ENCODE measurements around the gene WASF2. TPM values are rescaled to one million over a fixed set of nuclear protein-coding genes. Genes with fewer than 3 reads are reported as not detected.
"Not testable (repeated sequence)": the region's sequence is repeated elsewhere in the genome, so short reads cannot be mapped to it uniquely, and the experiment has no call there.

The WASF2 gene
- total RNA-seq, 1 experiment from 2014 or later = 20.7 TPM

DNA sequence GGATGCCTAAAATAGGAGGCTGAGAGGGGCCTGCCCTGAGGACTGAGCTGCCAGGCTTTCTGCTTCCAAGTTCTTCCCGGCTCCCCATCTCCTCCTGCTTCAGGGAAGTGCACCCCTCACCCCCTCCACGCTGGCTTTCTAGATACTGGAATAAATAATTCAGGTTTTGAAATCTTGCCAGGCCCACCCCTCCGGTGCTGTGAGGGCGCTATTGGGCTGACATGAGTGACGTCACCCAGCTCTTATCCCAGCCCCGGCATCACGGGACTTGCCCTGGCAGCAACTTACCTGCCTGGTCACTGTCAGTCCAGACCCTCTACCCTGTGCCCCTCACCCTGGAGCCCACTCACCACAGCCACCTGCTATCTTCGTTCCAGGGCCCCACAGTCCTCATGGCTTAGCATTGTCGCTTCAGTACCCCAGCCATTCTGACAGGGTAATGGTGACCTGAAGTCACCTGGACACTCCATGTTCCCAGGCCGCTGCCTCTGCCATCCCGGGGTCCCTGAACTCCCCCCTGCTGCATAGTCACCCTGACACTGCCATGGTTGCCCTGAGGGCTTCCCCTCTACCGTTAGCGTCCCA lies 98.4 kb downstream of the WASF2 start:
- no peak for TF ChIP-seq EZH2 (IDR thresholded peaks at IDR 0.05; ENCODE audit: low read length, unreplicated experiment)
- no peak for TF ChIP-seq EZH2phosphoT487 (IDR thresholded peaks at IDR 0.05; ENCODE audit: borderline replicate concordance, low read length)
- TF ChIP-seq CTCF (conservative IDR thresholded peaks at IDR 0.05; ENCODE audit: low read depth, low read length) = no peak
- ChIA-PET POLR2A (ENCODE audit: unreplicated experiment) (no interaction called here), CTCF (interaction anchor here (1.0 to 1.2 kb wide), 3 partner anchors 25 to 214 kb away, joined by 3 to 5 read pairs (median 5); partner anchors contain the start of gene MAP3K6)
- no TSS peak for BruUV-seq (replicated peaks)
- Histone ChIP-seq H3K4me2 (ENCODE audit: low read length) (peak overlapping the region; percentile 99), H3K9ac (ENCODE audit: low read length) (peak overlapping the region; percentile 59), H3K27ac (ENCODE audit: low read length) (peak overlapping the region; percentile 23; the same call in 1 of the 2 replicates), H3K4me1 (ENCODE audit: insufficient read depth, low read length) (peaks cover 25% of the 10 kb centered on the region), H3K27me3 (ENCODE audit: low read length) (no peaks in the 10 kb centered on the region), H4K20me1 (ENCODE audit: low read length) (no peaks in the 10 kb centered on the region), H2AFZ (ENCODE audit: low read length) (peak overlapping the region; percentile 72), H3K4me3 (ENCODE audit: low read length) (peak overlapping the region; percentile 100), H3K79me2 (ENCODE audit: low read length) (peaks cover 20% of the 10 kb centered on the region), H3K36me3 (ENCODE audit: low read depth, low read length) (no peaks in the 10 kb centered on the region), H3K9me2 (replicated peaks; ENCODE audit: low read length) (no peaks in the 10 kb centered on the region), H3F3A (ENCODE audit: low read length, unreplicated experiment) (peaks cover 3% of the 10 kb centered on the region), H3K9me3 (ENCODE audit: low read length) (no peaks in the 10 kb centered on the region)
- DNase-seq (peak; percentile 48), ATAC-seq (peak; percentile 7; the same call in 1 of the 2 replicates)
- intact Hi-C loops (cut with micrococcal nuclease) = loop anchor here (1.0 kb wide), 2 partner anchors 92 to 215 kb away; no protein-coding TSS in a partner anchor

GRCh38 chr1:27388337-27389005 lies 101.5 kb downstream of the WASF2 start:
- intact Hi-C loops (cut with micrococcal nuclease) = loop anchor here (1.0 to 2.0 kb wide), 2 partner anchors 24 to 87 kb away; no protein-coding TSS in a partner anchor
- no TSS peak for BruUV-seq (replicated peaks)
- Histone ChIP-seq H3K27ac (ENCODE audit: low read length) (no peak overlapping the region), H3K79me2 (ENCODE audit: low read length) (peaks cover 10% of the 10 kb centered on the region), H3K4me1 (ENCODE audit: insufficient read depth, low read length) (peaks cover 11% of the 10 kb centered on the region), H3K4me3 (ENCODE audit: low read length) (no peak overlapping the region), H3K36me3 (ENCODE audit: low read depth, low read length) (no peaks in the 10 kb centered on the region), H4K20me1 (ENCODE audit: low read length) (no peaks in the 10 kb centered on the region), H3K9me3 (ENCODE audit: low read length) (no peaks in the 10 kb centered on the region), H2AFZ (ENCODE audit: low read length) (no peak overlapping the region), H3F3A (ENCODE audit: low read length, unreplicated experiment) (no peaks in the 10 kb centered on the region), H3K9me2 (replicated peaks; ENCODE audit: low read length) (no peaks in the 10 kb centered on the region), H3K9ac (ENCODE audit: low read length) (no peak overlapping the region), H3K27me3 (ENCODE audit: low read length) (no peaks in the 10 kb centered on the region), H3K4me2 (ENCODE audit: low read length) (no peak overlapping the region)
- ATAC-seq (peak; percentile 29), DNase-seq (peak; percentile 85)
- POLR2A ChIA-PET (ENCODE audit: unreplicated experiment) = no interaction called here
- TF ChIP-seq EZH2 (IDR thresholded peaks at IDR 0.05; ENCODE audit: low read length, unreplicated experiment) (no peak), CTCF (conservative IDR thresholded peaks at IDR 0.05; ENCODE audit: low read depth, low read length) (peak; percentile 94)
- CTCF ChIA-PET = interaction anchor here (1.0 kb wide), 1 partner anchor 88 kb away, joined by 3 read pairs; no protein-coding TSS in a partner anchor

DNA sequence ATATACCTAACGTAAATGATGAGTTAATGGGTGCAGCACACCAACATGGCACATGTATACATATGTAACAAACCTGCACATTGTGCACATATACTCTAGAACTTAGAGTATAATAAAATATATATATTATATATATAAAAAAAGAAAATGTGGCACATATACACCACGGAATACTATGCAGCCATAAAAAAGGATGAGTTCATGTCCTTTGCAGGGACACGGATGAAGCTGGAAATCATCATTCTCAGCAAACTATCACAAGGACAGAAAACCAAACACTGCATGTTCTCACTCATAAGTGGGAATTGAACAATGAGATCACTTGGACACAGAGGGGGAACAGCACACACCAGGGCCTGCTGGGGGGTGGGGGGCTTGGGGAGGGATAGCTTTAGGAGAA lies 105.2 kb downstream of the WASF2 start:
- H2AFZ ChIP-seq (ENCODE audit: low read length) = not testable (repeated sequence)

More for the DNA sequence above, 105.2 kb downstream of the WASF2 start:
- H4K20me1 ChIP-seq (ENCODE audit: low read length); ATAC-seq; BruUV-seq (replicated peaks); intact Hi-C loops (cut with micrococcal nuclease); H3K27ac ChIP-seq (ENCODE audit: low read length); CTCF ChIA-PET; H3K9me3 ChIP-seq (ENCODE audit: low read length); H3K9ac ChIP-seq (ENCODE audit: low read length); H3K9me2 ChIP-seq (replicated peaks; ENCODE audit: low read length); H3K79me2 ChIP-seq (ENCODE audit: low read length); POLR2A ChIA-PET (ENCODE audit: unreplicated experiment); H3K4me2 ChIP-seq (ENCODE audit: low read length); H3K27me3 ChIP-seq (ENCODE audit: low read length); H3K4me3 ChIP-seq (ENCODE audit: low read length); H3F3A ChIP-seq (ENCODE audit: low read length, unreplicated experiment); DNase-seq; H3K4me1 ChIP-seq (ENCODE audit: insufficient read depth, low read length); H3K36me3 ChIP-seq (ENCODE audit: low read depth, low read length): not testable (repeated sequence)

All from PC-3 (cell line).